Measurements from ENCODE around the gene GRP. TPM values are rescaled to one million over a fixed set of nuclear protein-coding genes. Genes with fewer than 3 reads are reported as not detected.

Gene GRP
- polyA plus RNA-seq, 1 experiment: not detected

DNA sequence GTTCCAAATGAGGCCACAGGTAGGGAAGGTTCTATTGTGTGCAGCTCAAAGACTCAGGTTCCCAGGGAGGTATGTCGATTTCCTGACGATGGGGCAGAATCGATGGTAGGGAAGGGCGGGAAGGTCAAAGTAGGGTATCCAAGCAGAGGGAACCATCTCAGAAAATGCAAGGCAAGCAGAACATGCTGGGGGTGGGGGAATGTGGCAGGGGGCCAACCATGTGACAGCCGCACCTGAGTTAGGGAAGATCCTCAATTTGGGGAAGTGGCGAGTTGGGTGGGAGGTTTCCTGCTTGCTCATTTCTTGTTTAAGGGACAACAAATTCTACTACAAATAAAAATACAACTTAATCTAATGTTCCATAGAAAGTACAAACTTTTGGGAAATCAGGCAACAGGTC is 21.7 kb upstream of the GRP start:
- H3K27me3 ChIP-seq (ENCODE audit: control insufficient read depth, insufficient read depth, low read length): peaks cover 28% of the 10 kb centered on the region
- ChIA-PET POLR2A (interaction anchor here (0.6 kb wide), 1 partner anchor 39 kb away, joined by 10 read pairs; no protein-coding TSS in a partner anchor), CTCF (interaction anchor here (0.7 kb wide), 1 partner anchor 162 kb away, joined by 3 read pairs; no protein-coding TSS in a partner anchor)
- no peak overlapping the region for H3K27ac ChIP-seq (ENCODE audit: low read depth, low read length)
- no peak for DNase-seq (ENCODE audit: low read depth, low spot score)
- H3K9me3 ChIP-seq (ENCODE audit: control insufficient read depth, insufficient read depth, low read length): no peaks in the 10 kb centered on the region
- no peak overlapping the region for H3K4me3 ChIP-seq (ENCODE audit: low read depth, low read length)
- TF ChIP-seq, protein P1, sequence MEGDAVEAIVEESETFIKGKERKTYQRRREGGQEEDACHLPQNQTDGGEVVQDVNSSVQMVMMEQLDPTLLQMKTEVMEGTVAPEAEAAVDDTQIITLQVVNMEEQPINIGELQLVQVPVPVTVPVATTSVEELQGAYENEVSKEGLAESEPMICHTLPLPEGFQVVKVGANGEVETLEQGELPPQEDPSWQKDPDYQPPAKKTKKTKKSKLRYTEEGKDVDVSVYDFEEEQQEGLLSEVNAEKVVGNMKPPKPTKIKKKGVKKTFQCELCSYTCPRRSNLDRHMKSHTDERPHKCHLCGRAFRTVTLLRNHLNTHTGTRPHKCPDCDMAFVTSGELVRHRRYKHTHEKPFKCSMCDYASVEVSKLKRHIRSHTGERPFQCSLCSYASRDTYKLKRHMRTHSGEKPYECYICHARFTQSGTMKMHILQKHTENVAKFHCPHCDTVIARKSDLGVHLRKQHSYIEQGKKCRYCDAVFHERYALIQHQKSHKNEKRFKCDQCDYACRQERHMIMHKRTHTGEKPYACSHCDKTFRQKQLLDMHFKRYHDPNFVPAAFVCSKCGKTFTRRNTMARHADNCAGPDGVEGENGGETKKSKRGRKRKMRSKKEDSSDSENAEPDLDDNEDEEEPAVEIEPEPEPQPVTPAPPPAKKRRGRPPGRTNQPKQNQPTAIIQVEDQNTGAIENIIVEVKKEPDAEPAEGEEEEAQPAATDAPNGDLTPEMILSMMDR (IDR thresholded peaks at IDR 0.05; ENCODE audit: low read depth, low read length): no peak

DNA sequence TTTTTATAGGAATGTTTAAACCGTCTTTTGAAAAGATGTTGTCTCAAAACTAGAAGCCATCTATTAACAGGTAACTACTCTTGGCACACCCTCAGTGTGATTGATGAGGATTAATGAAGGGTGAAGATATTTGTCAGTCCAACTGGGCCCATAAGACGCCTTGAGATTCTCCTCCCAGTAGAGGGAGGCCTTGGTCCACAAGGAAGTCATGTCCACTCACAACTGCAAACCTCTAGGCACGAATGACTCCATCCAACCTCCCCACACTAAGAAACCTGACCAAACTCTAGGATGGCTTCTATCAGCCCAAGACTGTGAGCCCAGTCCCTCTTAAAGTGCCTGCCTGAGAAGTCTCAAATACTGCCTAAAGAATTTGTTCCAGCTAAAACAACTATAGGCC is 19.2 kb upstream of the GRP start:
- H3K27me3 ChIP-seq (ENCODE audit: control insufficient read depth, insufficient read depth, low read length): peaks cover 29% of the 10 kb centered on the region
- TF ChIP-seq, protein P1 (IDR thresholded peaks at IDR 0.05; ENCODE audit: low read depth, low read length): no peak
- no peak for DNase-seq (ENCODE audit: low read depth, low spot score)

DNA sequence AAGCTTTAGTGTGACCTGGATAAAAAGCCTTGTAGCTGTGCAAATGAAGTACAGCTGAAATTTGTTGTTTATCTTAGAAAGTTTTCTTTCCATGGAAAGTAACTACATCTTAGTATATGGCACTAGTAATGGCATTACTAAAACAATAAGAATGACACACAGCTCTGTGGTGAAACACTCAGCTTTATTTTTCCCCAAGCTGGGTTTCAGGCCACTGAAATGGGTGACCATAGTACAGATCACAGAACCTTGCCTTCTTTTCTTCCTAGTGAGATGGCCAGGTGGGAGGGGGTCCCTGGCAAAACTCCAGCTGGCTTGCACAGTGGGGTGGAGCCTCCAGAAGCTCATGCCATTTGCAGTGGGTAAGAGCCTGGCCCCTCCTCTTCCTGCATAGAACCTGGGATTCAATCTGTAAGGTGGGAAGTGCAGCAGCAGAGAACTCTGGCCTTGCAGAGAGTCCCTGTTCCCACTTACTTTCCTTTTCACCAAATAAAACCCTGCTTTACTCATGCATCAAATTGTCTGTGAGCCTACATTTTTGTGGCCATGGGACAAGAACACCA is 17.6 kb upstream of the GRP start:
- ChIA-PET POLR2A (no interaction called here), CTCF (interaction anchor here (0.7 kb wide), 1 partner anchor 200 kb away, joined by 4 read pairs; no protein-coding TSS in a partner anchor)
- no peak overlapping the region for H3K4me3 ChIP-seq (ENCODE audit: low read depth, low read length)
- peaks cover 25% of the 10 kb centered on the region for H3K27me3 ChIP-seq (ENCODE audit: control insufficient read depth, insufficient read depth, low read length)
- TF ChIP-seq, protein P1 (IDR thresholded peaks at IDR 0.05; ENCODE audit: low read depth, low read length): no peak
- no peak overlapping the region for H3K27ac ChIP-seq (ENCODE audit: low read depth, low read length)
- no peak for DNase-seq (ENCODE audit: low read depth, low spot score)
- H3K9me3 ChIP-seq (ENCODE audit: control insufficient read depth, insufficient read depth, low read length): no peaks in the 10 kb centered on the region

More for the DNA sequence above, 19.2 kb upstream of the GRP start:
- no peaks in the 10 kb centered on the region for H3K9me3 ChIP-seq (ENCODE audit: control insufficient read depth, insufficient read depth, low read length)
- no peak overlapping the region for H3K4me3 ChIP-seq (ENCODE audit: low read depth, low read length)
- no peak overlapping the region for H3K27ac ChIP-seq (ENCODE audit: low read depth, low read length)
- POLR2A ChIA-PET: no interaction called here
- CTCF ChIA-PET: no interaction called here

DNA sequence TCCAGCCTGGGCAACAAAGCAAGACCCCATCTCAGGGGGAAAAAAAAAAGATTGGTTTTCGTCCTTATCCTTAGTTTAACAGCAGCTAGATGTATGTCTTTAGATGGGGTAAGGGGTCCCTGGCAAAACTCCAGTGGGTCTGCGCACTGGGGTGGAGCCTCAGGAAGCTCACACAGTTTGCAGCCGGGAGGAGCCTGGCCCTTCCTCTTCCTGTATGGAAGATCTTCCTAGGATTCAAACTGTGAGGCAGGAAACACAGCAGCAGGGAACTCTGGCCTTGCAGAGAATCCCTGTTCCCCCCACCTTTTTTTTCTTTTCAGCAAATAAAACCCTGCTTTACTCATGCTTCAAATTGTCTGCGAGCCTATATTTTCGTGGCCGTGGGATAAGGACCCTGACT is 12.5 kb upstream of the GRP start:
- CTCF ChIA-PET: no interaction called here

DNA sequence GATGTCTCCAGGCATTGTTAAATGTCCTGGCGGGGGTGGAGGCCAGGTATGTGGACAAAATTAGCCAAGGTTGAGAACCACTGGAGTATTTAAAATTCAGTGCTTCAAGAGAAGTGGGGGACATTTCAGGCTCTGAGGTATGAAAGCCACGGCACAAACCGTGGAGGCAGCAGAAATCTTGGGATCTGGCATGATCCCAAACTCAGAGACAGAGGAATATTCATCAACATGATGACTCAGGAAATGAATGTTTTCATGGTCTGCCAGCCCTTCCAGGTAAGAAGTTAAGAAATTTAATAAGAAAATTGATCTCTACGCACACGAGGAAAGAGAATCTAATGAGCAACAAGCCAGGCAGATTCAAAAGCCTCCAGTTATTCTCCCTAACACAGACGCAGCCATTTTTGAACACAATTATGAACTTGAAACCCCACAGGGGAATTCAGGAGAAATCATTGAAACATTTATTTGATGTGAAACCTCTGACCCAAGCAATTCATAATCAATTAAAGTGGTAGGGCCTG is 11.3 kb upstream of the GRP start:
- no peak overlapping the region for H3K27ac ChIP-seq (ENCODE audit: low read depth, low read length)
- ChIA-PET POLR2A (no interaction called here), CTCF (no interaction called here)
- no peak for DNase-seq (ENCODE audit: low read depth, low spot score)
- H3K4me3 ChIP-seq (ENCODE audit: low read depth, low read length): no peak overlapping the region
- no peaks in the 10 kb centered on the region for H3K9me3 ChIP-seq (ENCODE audit: control insufficient read depth, insufficient read depth, low read length)
- TF ChIP-seq, protein P1 (IDR thresholded peaks at IDR 0.05; ENCODE audit: low read depth, low read length): no peak
- peaks cover 25% of the 10 kb centered on the region for H3K27me3 ChIP-seq (ENCODE audit: control insufficient read depth, insufficient read depth, low read length)

More for the DNA sequence above, 12.5 kb upstream of the GRP start:
- no peak for DNase-seq (ENCODE audit: low read depth, low spot score)
- TF ChIP-seq, protein P1 (IDR thresholded peaks at IDR 0.05; ENCODE audit: low read depth, low read length): no peak
- POLR2A ChIA-PET: no interaction called here
- peaks cover 26% of the 10 kb centered on the region for H3K27me3 ChIP-seq (ENCODE audit: control insufficient read depth, insufficient read depth, low read length)
- H3K9me3 ChIP-seq (ENCODE audit: control insufficient read depth, insufficient read depth, low read length): no peaks in the 10 kb centered on the region
- H3K4me3 ChIP-seq (ENCODE audit: low read depth, low read length): no peak overlapping the region
- no peak overlapping the region for H3K27ac ChIP-seq (ENCODE audit: low read depth, low read length)
